Mesodermal cell (in vitro differentiated cells): ENCODE results near the gene FAM222B. TPM values are rescaled to one million over a fixed set of nuclear protein-coding genes. Genes with fewer than 3 reads are reported as not detected.

Source experiments
- H3K27ac ChIP-seq: 2 replicates; pipeline ENCODE4 v1.7.0; 2013; ENCODE audit warnings: mild to moderate bottlenecking, low read depth, low read length, moderate library complexity; ENCODE audit not compliant: severe bottlenecking
- H3K36me3 ChIP-seq: 2 replicates; pipeline ENCODE4 v1.7.1; 2013; ENCODE audit warnings: mild to moderate bottlenecking, low read length, moderate library complexity; ENCODE audit not compliant: control insufficient read depth, insufficient read depth
- H3K4me1 ChIP-seq: one replicate; pipeline ENCODE4 v1.7.1; 2013; ENCODE audit warnings: mild to moderate bottlenecking, low read length; ENCODE audit not compliant: insufficient read depth, control insufficient read depth, poor library complexity, severe bottlenecking
- H3K4me3 ChIP-seq: 2 replicates; pipeline ENCODE4 v1.7.0; 2013; ENCODE audit warnings: low read length, control low read depth, mild to moderate bottlenecking; ENCODE audit not compliant: insufficient read depth, poor library complexity, severe bottlenecking; ENCODE audit errors: extremely low read depth
- H3K9me3 ChIP-seq: 2 replicates; pipeline ENCODE4 v1.7.1; 2013; ENCODE audit warnings: mild to moderate bottlenecking, low read length, moderate library complexity; ENCODE audit not compliant: control insufficient read depth
- WGBS, 2 experiments: methylation state at CpG; one replicate each; pipeline ENCODE4 v1.1.5; 2013; ENCODE audit warnings: missing lambda C conversion rate in 2 of 2; ENCODE audit not compliant: insufficient coverage in 2 of 2; 5-methylcytosine and 5-hydroxymethylcytosine counted together
- polyA plus RNA-seq, 2 experiments: library from polyadenylated mRNA; stranded (reverse); fragments of 50-300 nt; gene quantifications; one replicate each; pipeline ENCODE4 v1.2.3, GENCODE V29; 2013

The FAM222B gene, protein sequence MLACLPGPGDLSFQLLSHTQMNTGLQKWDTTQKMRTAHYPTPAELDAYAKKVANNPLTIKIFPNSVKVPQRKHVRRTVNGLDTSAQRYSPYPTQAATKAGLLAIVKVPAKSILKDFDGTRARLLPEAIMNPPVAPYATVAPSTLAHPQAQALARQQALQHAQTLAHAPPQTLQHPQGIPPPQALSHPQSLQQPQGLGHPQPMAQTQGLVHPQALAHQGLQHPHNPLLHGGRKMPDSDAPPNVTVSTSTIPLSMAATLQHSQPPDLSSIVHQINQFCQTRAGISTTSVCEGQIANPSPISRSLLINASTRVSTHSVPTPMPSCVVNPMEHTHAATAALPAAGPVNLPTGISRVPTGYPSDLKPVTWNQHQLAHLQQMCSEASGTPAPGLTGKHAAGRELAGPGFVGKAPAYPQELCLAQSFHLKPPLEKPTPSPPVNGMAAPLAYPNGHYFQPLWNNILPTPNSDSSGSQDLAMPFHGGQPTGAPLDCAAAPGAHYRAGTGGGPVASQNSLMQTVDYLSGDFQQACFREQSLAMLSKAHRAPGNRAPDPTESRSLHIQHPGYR
- 34.6 TPM for polyA plus RNA-seq (2013, experiment 1 of 2)
- 28.1 TPM for polyA plus RNA-seq (2013, experiment 2 of 2)

DNA sequence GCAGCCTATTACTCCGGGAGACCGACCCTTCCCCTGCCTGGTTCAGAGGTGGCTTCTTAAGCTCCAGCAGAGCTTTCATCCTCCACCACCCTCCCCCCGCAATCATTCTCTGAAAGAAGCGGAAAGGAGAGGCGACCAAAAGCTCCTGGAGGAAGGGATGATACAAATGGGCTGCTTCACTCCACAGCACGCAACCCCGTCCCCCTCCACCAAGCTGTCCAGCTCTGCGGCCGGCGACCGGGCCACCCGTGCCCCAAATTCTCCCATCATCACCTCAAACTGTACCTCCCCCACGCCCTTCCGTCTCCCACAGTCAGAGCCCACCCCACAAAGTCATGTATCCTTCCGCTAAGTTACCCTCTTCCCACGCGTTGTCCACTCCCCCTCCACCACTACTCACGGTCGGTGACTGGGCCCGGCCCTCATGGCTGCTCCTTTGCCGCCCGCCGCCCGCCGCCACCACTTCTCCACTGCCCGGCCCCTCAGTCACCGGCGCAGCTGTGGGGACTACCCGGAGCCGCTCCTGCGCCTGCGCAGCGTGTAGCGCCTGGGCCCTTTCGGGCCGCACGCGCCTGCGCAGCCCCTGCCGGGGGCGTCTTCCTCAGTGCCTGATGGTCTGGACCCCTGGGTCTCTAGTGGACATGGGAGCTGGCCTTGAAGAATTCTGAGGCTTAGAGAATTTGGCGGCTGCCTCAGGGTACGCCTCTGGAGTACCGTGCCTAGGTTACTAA lies at the start of gene FAM222B:
Gene FAM222B (minus strand): TSS at position 509 of the 731 bp plus-strand sequence. CDS start 76,123 bp downstream, outside the sequence.
- 0 to 1% methylated on average over 23 to 26 of the region's 44 CpGs for WGBS, 2 experiments
- H3K27ac ChIP-seq: peak within 1 kb of the TSS; percentile 53
- peaks cover 3% of the 10 kb centered on the region for H3K4me1 ChIP-seq
- peak within 1 kb of the TSS; percentile 91 for H3K4me3 ChIP-seq
- no peaks in the 10 kb centered on the region for H3K9me3 ChIP-seq
- H3K36me3 ChIP-seq: no peaks in the 10 kb centered on the region

DNA sequence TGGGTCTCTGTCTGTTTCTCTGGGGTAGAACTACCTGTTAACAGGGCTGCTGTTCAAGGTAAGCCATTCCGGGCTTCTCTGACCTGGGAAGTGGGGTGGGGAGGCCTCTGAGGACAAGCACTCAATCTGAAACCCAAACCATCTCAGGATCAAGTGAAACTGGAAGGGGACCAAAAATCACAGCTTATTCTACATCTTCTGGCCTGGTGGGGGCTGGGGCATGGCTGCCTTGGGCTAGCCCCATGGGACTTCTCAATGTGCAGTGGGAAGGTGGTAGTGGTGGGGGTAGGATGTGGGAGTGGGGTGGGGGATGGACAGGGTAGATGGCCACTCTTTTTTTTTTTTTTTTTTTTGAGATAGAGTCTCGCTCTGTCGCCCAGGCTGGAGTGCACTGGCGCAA lies 49.4 kb upstream of the FAM222B start:
- Histone ChIP-seq H3K36me3 (peaks cover 30% of the 10 kb centered on the region), H3K4me3 (no peak overlapping the region), H3K27ac (no peak overlapping the region), H3K9me3 (no peaks in the 10 kb centered on the region), H3K4me1 (peaks cover 7% of the 10 kb centered on the region)
- WGBS, 2 experiments: 100% methylated on average over 1 of the region's 4 CpGs; no CpG with 5 or more reads in 1 of the 2 experiments

- Histone ChIP-seq H3K9me3 (no peaks in the 10 kb centered on the region), H3K27ac (no peak overlapping the region), H3K4me3 (no peak overlapping the region), H3K4me1 (peaks cover 6% of the 10 kb centered on the region), H3K36me3 (peaks cover 34% of the 10 kb centered on the region)
- WGBS, 2 experiments: 89% methylated on average over 1 of the region's 1 CpG; no CpG with 5 or more reads in 1 of the 2 experiments
Measured at GRCh38 chr17:28891201-28891600, 48.6 kb upstream of the FAM222B start.

DNA sequence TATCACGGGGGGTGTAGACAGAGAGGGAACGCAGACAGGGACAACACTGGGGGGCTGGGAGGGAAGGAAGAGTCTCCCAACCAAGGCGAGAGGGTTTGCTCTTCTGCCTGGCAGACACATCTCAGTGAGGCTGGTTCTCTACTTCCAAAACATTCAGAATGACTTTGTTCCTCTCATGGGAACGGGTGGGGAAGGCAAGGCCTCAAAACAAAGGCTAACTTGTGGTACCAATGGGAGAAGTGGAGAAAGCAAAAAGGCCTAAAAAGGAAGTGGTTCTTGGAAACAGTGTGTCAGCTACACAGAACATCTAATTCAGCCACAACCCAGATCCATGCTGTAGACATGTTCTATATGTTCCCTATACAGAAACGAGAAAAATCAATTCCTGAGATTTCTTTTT lies 47.4 kb upstream of the FAM222B start:
- H3K27ac ChIP-seq: no peak overlapping the region
- WGBS, 2 experiments: 100% methylated on average over 1 of the region's 5 CpGs; no CpG with 5 or more reads in 1 of the 2 experiments
- peaks cover 36% of the 10 kb centered on the region for H3K36me3 ChIP-seq
- no peaks in the 10 kb centered on the region for H3K9me3 ChIP-seq
- no peaks in the 10 kb centered on the region for H3K4me1 ChIP-seq
- no peak overlapping the region for H3K4me3 ChIP-seq

- Histone ChIP-seq H3K36me3 (peaks cover 44% of the 10 kb centered on the region), H3K4me1 (no peaks in the 10 kb centered on the region), H3K4me3 (no peak overlapping the region), H3K27ac (no peak overlapping the region), H3K9me3 (no peaks in the 10 kb centered on the region)
- 86 to 96% methylated on average over 4 to 7 of the region's 7 CpGs for WGBS, 2 experiments
Measured at GRCh38 chr17:28888832-28889231, 46.2 kb upstream of the FAM222B start.

GRCh38 chr17:28887871-28888471 lies 45.4 kb upstream of the FAM222B start:
- no peaks in the 10 kb centered on the region for H3K4me1 ChIP-seq
- 84 to 88% methylated on average over 5 to 7 of the region's 12 CpGs for WGBS, 2 experiments
- peaks cover 49% of the 10 kb centered on the region for H3K36me3 ChIP-seq
- no peaks in the 10 kb centered on the region for H3K9me3 ChIP-seq
- no peak overlapping the region for H3K4me3 ChIP-seq
- no peak overlapping the region for H3K27ac ChIP-seq

- no peak overlapping the region for H3K4me3 ChIP-seq
- H3K9me3 ChIP-seq: no peaks in the 10 kb centered on the region
- H3K4me1 ChIP-seq: no peaks in the 10 kb centered on the region
- WGBS, 2 experiments: 83 to 96% methylated on average over 4 to 10 of the region's 10 CpGs
- H3K27ac ChIP-seq: no peak overlapping the region
- H3K36me3 ChIP-seq: peaks cover 48% of the 10 kb centered on the region
Measured at GRCh38 chr17:28885951-28886350, 43.4 kb upstream of the FAM222B start.

- Histone ChIP-seq H3K4me1 (no peaks in the 10 kb centered on the region), H3K27ac (no peak overlapping the region), H3K4me3 (no peak overlapping the region), H3K36me3 (peaks cover 51% of the 10 kb centered on the region), H3K9me3 (no peaks in the 10 kb centered on the region)
- WGBS, 2 experiments: 86 to 100% methylated on average over 3 of the region's 4 CpGs
Measured at GRCh38 chr17:28885363-28885762, 42.8 kb upstream of the FAM222B start.

GRCh38 chr17:28883967-28884702 lies 41.5 kb upstream of the FAM222B start:
- H3K9me3 ChIP-seq: no peaks in the 10 kb centered on the region
- peaks cover 64% of the 10 kb centered on the region for H3K36me3 ChIP-seq
- no peaks in the 10 kb centered on the region for H3K4me1 ChIP-seq
- H3K4me3 ChIP-seq: no peak overlapping the region
- 94 to 95% methylated on average over 26 of the region's 27 CpGs for WGBS, 2 experiments
- H3K27ac ChIP-seq: no peak overlapping the region
